T-cell (primary cell): Measurements from ENCODE around the gene WNK1. TPM values are rescaled to one million over a fixed set of nuclear protein-coding genes. Genes with fewer than 3 reads are reported as not detected.
A peak's percentile ranks its signal among the peaks of the same experiment; 100 is the strongest.
"Not testable (repeated sequence)": the region's sequence is repeated elsewhere in the genome, so short reads cannot be mapped to it uniquely, and the experiment has no call there.

Source experiments
- ATAC-seq, 4 experiments: fragments of 200-7000 bp in 3 of 4; fragments of 150-1000 bp in 1 of 4; cut with Tn5 transposase; replicated peaks in 1 of 4; 1 replicate in 3 of 4; 2 replicates in 1 of 4; pipeline ENCODE4 v1.10.0; 2021; ENCODE audit warnings: moderate library complexity in 3 of 4, mild to moderate bottlenecking in 2 of 4, moderate number of reproducible peaks in 1 of 4
- CTCF ChIA-PET, 2 donors: fragments of 300-600 bp; sonication (Branson Sonifier 250); formaldehyde crosslinking; loops; one replicate each; lab custom pipeline; 2022; ENCODE audit warnings: antibody characterized with exemption in 2 of 2; lab: Charles Lee
- POLR2A ChIA-PET, 2 donors: fragments of 300-600 bp; sonication (Branson Sonifier 250); formaldehyde crosslinking; loops; one replicate each; lab custom pipeline; 2022; ENCODE audit warnings: antibody characterized with exemption in 2 of 2; lab: Charles Lee
- DNase-seq, 35 experiments: peaks; one replicate each; pipeline versions ENCODE4 v3.0.0 to v3.0.0-alpha.2; 2013 to 2023
- H3K27ac ChIP-seq: one replicate; pipeline ENCODE4 v1.5.1; 2013; ENCODE audit warnings: low read length
- H3K27me3 ChIP-seq, 2 experiments: replicated peaks in 1 of 2; 1 replicate in 1 of 2; 2 replicates in 1 of 2; pipeline versions ENCODE4 v1.6.1 to v1.7.0; 2013; ENCODE audit warnings: low read length in 1 of 2, mixed read lengths in 1 of 2; ENCODE audit not compliant: control insufficient read depth in 2 of 2, insufficient read depth in 2 of 2; ENCODE audit errors: extremely low read depth in 1 of 2
- H3K36me3 ChIP-seq, 2 donors: 1 replicate in 1 of 2; 2 replicates in 1 of 2; pipeline versions ENCODE4 v1.6.1 to v1.7.0; 2013; ENCODE audit warnings: low read length in 1 of 2; ENCODE audit not compliant: control insufficient read depth in 2 of 2, insufficient read depth in 1 of 2; ENCODE audit errors: extremely low read depth in 1 of 2
- H3K4me1 ChIP-seq, 2 experiments: 1 replicate in 1 of 2; 2 replicates in 1 of 2; pipeline versions ENCODE4 v1.6.1 to v1.7.0; 2013; ENCODE audit warnings: low read length in 2 of 2, mixed read lengths in 1 of 2; ENCODE audit not compliant: insufficient read depth in 2 of 2, control insufficient read depth in 1 of 2; ENCODE audit errors: extremely low read depth in 1 of 2
- H3K4me3 ChIP-seq, 2 donors: 1 replicate in 1 of 2; 2 replicates in 1 of 2; pipeline versions ENCODE4 v1.5.1 to v1.7.0; 2013; ENCODE audit warnings: mild to moderate bottlenecking in 2 of 2, low read length in 1 of 2, moderate library complexity in 1 of 2; ENCODE audit not compliant: control insufficient read depth in 1 of 2; ENCODE audit errors: extremely low read depth in 1 of 2
- H3K9me3 ChIP-seq: 2 replicates; pipeline ENCODE4 v1.7.0; 2013
- H3K27ac Mint-ChIP-seq, 2 donors: one replicate each; pipeline ENCODE4 v1.8.0; 2020 to 2021; ENCODE audit warnings: mild to moderate bottlenecking in 2 of 2, mixed read lengths in 2 of 2
- H3K27me3 Mint-ChIP-seq, 2 donors: one replicate each; pipeline ENCODE4 v1.8.0; 2021 to 2022; ENCODE audit warnings: mixed read lengths in 2 of 2
- H3K36me3 Mint-ChIP-seq: one replicate; pipeline ENCODE4 v1.8.0; 2021; ENCODE audit warnings: mixed read lengths
- H3K4me1 Mint-ChIP-seq, 3 donors: one replicate each; pipeline ENCODE4 v1.8.0; 2020 to 2022; ENCODE audit warnings: mixed read lengths in 3 of 3, mild to moderate bottlenecking in 1 of 3
- H3K4me3 Mint-ChIP-seq, 3 donors: one replicate each; pipeline ENCODE4 v1.8.0; 2020 to 2022; ENCODE audit warnings: mild to moderate bottlenecking in 3 of 3, mixed read lengths in 3 of 3, moderate library complexity in 3 of 3
- H3K9me3 Mint-ChIP-seq, 3 donors: one replicate each; pipeline ENCODE4 v1.8.0; 2020 to 2022; ENCODE audit warnings: mixed read lengths in 3 of 3
- WGBS: methylation state at CpG from one replicate; pipeline ENCODE4 v1.1.5; 2013; ENCODE audit warnings: missing lambda C conversion rate; ENCODE audit not compliant: insufficient coverage; 5-methylcytosine and 5-hydroxymethylcytosine counted together
- total RNA-seq, 35 experiments: library from RNA in 6 of 35; stranded (reverse) in 6 of 35; fragments of 120-200 nt in 1 of 35; gene quantifications; one replicate each; pipeline versions ENCODE4 v1.2.1 to v1.2.4 and lab custom pipeline; 2013 to 2026

Gene WNK1
- total RNA-seq, 5 donors from 2014 or later (not counting 1 experiment from before 2014, with no cell fraction given) = 168 to 287 (median 179) TPM

DNA sequence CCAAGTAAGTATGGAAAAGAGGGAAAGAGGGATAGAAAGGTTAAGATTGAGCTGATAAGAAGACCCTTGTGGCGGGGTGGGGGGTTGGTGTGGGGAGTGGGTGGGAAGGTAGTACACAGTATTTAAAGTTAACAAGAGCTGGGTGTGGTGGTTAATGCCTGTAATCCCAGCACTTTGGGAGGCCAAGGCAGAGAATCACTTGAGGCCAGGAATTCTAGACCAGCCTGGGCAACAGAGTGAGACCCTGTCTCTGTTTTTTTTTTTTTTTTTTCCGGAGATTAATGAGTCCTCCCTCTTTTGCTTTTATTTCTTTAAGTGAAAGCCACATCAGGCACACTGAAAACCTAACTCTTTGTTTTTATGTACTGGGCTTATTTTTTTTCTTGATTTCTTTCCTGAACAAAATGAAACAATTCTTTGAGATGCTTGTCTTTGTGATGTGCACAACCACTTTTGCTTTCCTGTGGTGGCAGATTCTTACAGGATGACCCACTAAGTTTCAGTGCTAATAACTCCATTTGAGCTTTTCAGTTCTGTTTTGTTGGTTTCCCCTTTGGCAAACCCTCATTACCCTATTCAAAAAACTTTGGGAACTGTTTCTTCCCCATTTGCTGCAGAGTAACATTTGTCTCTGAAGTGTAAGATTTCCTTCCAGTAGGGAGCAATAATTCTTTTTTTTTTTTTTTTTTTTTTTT, 54.8 kb downstream of the WNK1 start:
- no peak overlapping the region for H3K4me3 ChIP-seq
- H3K9me3 ChIP-seq = no peaks in the 10 kb centered on the region
- DNase-seq = peak in 2 of 35 experiments; percentile 14 to 55
- peaks cover 31 to 45% of the 10 kb centered on the region in 2 experiments for H3K4me1 ChIP-seq
- no peaks in the 10 kb centered on the region for H3K36me3 Mint-ChIP-seq
- peak in 3 of 4 experiments; percentile 35 to 72 (median 36) for ATAC-seq
- peak overlapping the region; percentile 40 to 60 (median 59) for H3K4me3 Mint-ChIP-seq
- peak overlapping the region; percentile 80 to 82 for H3K27ac Mint-ChIP-seq
- peaks cover 74 to 81% (median 77%) of the 10 kb centered on the region in 3 donors for H3K4me1 Mint-ChIP-seq
- H3K27me3 Mint-ChIP-seq = no peaks in the 10 kb centered on the region
- H3K27ac ChIP-seq = peak overlapping the region; percentile 31
- CTCF ChIA-PET = interaction anchor here in 1 of 2 donors (0.6 to 1.8 kb wide), 7 partner anchors 9 to 56 kb away, joined by 3 to 6 read pairs (median 3); partner anchors contain the start of gene WNK1
- no peaks in the 10 kb centered on the region for H3K36me3 ChIP-seq
- H3K9me3 Mint-ChIP-seq = no peaks in the 10 kb centered on the region
- WGBS = no CpG with 5 or more reads among the region's 2 CpGs
- H3K27me3 ChIP-seq = no peaks in the 10 kb centered on the region
- POLR2A ChIA-PET = interaction anchor here (0.7 kb wide), 4 partner anchors 15 to 291 kb away, joined by 4 to 12 read pairs (median 7); partner anchors contain the start of gene WNK1 (in 1 of the 2)

DNA sequence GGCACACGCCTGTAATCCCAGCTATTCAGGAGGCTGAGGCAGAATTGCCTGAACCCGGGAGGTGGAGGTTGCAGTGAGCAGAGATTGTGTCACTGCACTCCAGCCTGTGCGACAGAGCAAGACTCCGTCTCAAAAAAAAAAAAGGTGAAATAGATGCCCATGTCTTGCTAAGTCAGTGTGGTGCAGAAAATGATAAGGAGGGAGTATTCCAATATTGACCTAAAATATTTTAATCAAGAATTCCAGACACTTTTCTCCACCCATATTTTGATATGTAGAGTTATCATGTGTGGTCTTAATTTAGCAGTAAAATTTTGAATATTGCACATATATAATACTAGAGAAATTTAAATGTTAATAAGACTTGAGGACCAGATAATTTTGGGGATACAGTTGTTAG, 57.7 kb downstream of the WNK1 start:
- CTCF ChIA-PET = interaction anchor here (0.7 to 1.7 kb wide), 2 partner anchors 9 to 59 kb away, joined by 3 to 6 read pairs; no protein-coding TSS in a partner anchor
- H3K4me1 Mint-ChIP-seq = peaks cover 74 to 77% (median 74%) of the 10 kb centered on the region in 3 donors
- peaks cover 28 to 38% of the 10 kb centered on the region in 2 experiments for H3K4me1 ChIP-seq
- ATAC-seq (no peak), DNase-seq (no peak)
- H3K9me3 Mint-ChIP-seq = no peaks in the 10 kb centered on the region
- H3K36me3 ChIP-seq = peaks cover 0 to 3% of the 10 kb centered on the region in 2 donors
- peaks cover 6% of the 10 kb centered on the region for H3K36me3 Mint-ChIP-seq
- POLR2A ChIA-PET = interaction anchor here in 1 of 2 donors (1.1 kb wide), 1 partner anchor 128 kb away, joined by 3 read pairs; no protein-coding TSS in a partner anchor
- no peaks in the 10 kb centered on the region for H3K27me3 ChIP-seq
- no peak overlapping the region for H3K4me3 Mint-ChIP-seq
- no peak overlapping the region for H3K27ac ChIP-seq
- no CpG with 5 or more reads among the region's 4 CpGs for WGBS
- no peaks in the 10 kb centered on the region for H3K27me3 Mint-ChIP-seq
- H3K9me3 ChIP-seq = no peaks in the 10 kb centered on the region
- H3K27ac Mint-ChIP-seq = peak overlapping the region; percentile 23 to 84
- H3K4me3 ChIP-seq = no peak overlapping the region

- H3K27ac Mint-ChIP-seq = peak overlapping the region; percentile 63 to 84
- Histone ChIP-seq H3K27me3 (no peaks in the 10 kb centered on the region), H3K27ac (no peak overlapping the region), H3K4me1 (peaks cover 27 to 35% of the 10 kb centered on the region in 2 experiments), H3K9me3 (no peaks in the 10 kb centered on the region), H3K4me3 (no peak overlapping the region), H3K36me3 (peaks cover 0 to 3% of the 10 kb centered on the region in 2 donors)
- DNase-seq (no peak), ATAC-seq (no peak)
- peak overlapping the region in 1 of 3 donors; percentile 14 for H3K4me3 Mint-ChIP-seq
- H3K27me3 Mint-ChIP-seq = no peaks in the 10 kb centered on the region
- 40% methylated on average over 1 of the region's 5 CpGs for WGBS
- H3K36me3 Mint-ChIP-seq = peaks cover 9% of the 10 kb centered on the region
- POLR2A ChIA-PET = interaction anchor here (0.5 to 1.1 kb wide), 7 partner anchors 9 to 148 kb away, joined by 3 to 5 read pairs (median 3); partner anchors contain the start of gene NINJ2 (in 1 of the 2)
- CTCF ChIA-PET = interaction anchor here (0.6 to 2.1 kb wide), 11 partner anchors 10 to 792 kb away, joined by 3 to 10 read pairs (median 3); no protein-coding TSS in a partner anchor
- peaks cover 69 to 72% (median 69%) of the 10 kb centered on the region in 3 donors for H3K4me1 Mint-ChIP-seq
- H3K9me3 Mint-ChIP-seq = no peaks in the 10 kb centered on the region
Measured at GRCh38 chr12:810671-811415, 58.5 kb downstream of the WNK1 start.

- Mint-ChIP-seq H3K9me3 (no peaks in the 10 kb centered on the region), H3K4me3 (no peak overlapping the region), H3K27ac (peak overlapping the region in 1 of 2 donors; percentile 74), H3K36me3 (peaks cover 14% of the 10 kb centered on the region), H3K4me1 (peaks cover 62 to 64% (median 64%) of the 10 kb centered on the region in 3 donors), H3K27me3 (no peaks in the 10 kb centered on the region)
- no peak for DNase-seq
- CTCF ChIA-PET = interaction anchor here (0.5 to 6.3 kb wide), 6 partner anchors 15 to 246 kb away, joined by 3 to 51 read pairs (median 9); partner anchors contain the start of gene WNK1 (in 1 of the 2)
- no peaks in the 10 kb centered on the region for H3K27me3 ChIP-seq
- H3K4me3 ChIP-seq = no peak overlapping the region
- no CpG with 5 or more reads among the region's 2 CpGs for WGBS
- POLR2A ChIA-PET = no interaction called here
- peaks cover 15 to 17% of the 10 kb centered on the region in 2 experiments for H3K4me1 ChIP-seq
- H3K9me3 ChIP-seq = no peaks in the 10 kb centered on the region
- no peak for ATAC-seq
- H3K27ac ChIP-seq = no peak overlapping the region
- peaks cover 0 to 11% of the 10 kb centered on the region in 2 donors for H3K36me3 ChIP-seq
Measured at GRCh38 chr12:812950-813349, 60.6 kb downstream of the WNK1 start.

DNA sequence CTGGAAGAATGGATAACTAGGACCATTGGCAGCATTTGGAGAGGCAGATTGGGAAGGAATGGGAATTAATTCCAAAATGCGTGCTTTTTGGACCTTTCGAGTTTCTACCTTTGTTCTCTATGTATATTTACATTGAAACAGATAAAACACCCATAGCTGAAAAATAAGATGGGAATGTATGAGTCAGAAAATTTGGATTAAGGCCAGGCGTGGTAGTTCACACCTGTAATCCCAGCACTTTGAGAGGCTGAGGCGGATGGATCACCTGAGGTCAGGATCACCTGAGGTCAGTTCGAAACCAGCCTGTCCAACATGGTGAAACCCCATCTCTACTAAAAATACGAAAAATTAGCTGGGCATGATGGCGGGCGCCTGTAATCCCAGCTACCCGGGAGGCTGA, 65.1 kb downstream of the WNK1 start:
- H3K27ac ChIP-seq, DNase-seq, H3K9me3 ChIP-seq, H3K27me3 Mint-ChIP-seq, H3K9me3 Mint-ChIP-seq, H3K4me3 Mint-ChIP-seq, H3K4me3 ChIP-seq, H3K4me1 ChIP-seq, ATAC-seq, H3K27me3 ChIP-seq: not testable (repeated sequence)
- WGBS = 96% methylated on average over 3 of the region's 9 CpGs
- peak overlapping the region; percentile 2 to 64 for H3K27ac Mint-ChIP-seq
- ChIA-PET CTCF (interaction anchor here (0.5 to 6.3 kb wide), 9 partner anchors 10 to 376 kb away, joined by 3 to 51 read pairs (median 3); partner anchors contain the start of gene WNK1 (in 1 of the 2)), POLR2A (interaction anchor here in 1 of 2 donors (0.6 kb wide), 1 partner anchor 191 kb away, joined by 3 read pairs; no protein-coding TSS in a partner anchor)
- peaks cover 16% of the 10 kb centered on the region for H3K36me3 Mint-ChIP-seq
- H3K36me3 ChIP-seq = peaks cover 0 to 19% of the 10 kb centered on the region in 2 donors
- peaks cover 66 to 71% (median 67%) of the 10 kb centered on the region in 3 donors for H3K4me1 Mint-ChIP-seq
